ENCODE results near the gene ATXN1.
A peak's percentile ranks its signal among the peaks of the same experiment; 100 is the strongest.

ATXN1 gene

GRCh38 chr6:16305788-16306187, 455.5 kb downstream of the ATXN1 start:
- Histone ChIP-seq H3K18ac (ENCODE audit: low read length) (no peak overlapping the region), H2BK5ac (ENCODE audit: low read length) (no peak overlapping the region), H3K4ac (ENCODE audit: low read depth, low read length) (no peak overlapping the region), H3K79me1 (ENCODE audit: low read length) (no peaks in the 10 kb centered on the region), H4K8ac (ENCODE audit: low read depth, low read length) (no peak overlapping the region), H3K9ac (ENCODE audit: low read length) (peak overlapping the region; percentile 38), H3K36me3 (ENCODE audit: control insufficient read depth, insufficient read depth, low read length) (no peaks in the 10 kb centered on the region), H4K5ac (ENCODE audit: low read length) (no peak overlapping the region), H2BK120ac (ENCODE audit: low read depth, low read length) (no peak overlapping the region), H2AK5ac (ENCODE audit: low read length) (no peak overlapping the region), H3K27me3 (ENCODE audit: insufficient read depth, low read length, poor library complexity) (no peaks in the 10 kb centered on the region), H3K79me2 (ENCODE audit: control insufficient read depth, insufficient read depth, low read length) (no peaks in the 10 kb centered on the region), H3K4me3 (ENCODE audit: low read length) (no peak overlapping the region), H3K27ac (ENCODE audit: low read depth, low read length) (no peak overlapping the region), H2BK15ac (replicated peaks; ENCODE audit: low read depth) (no peak overlapping the region), H3K23ac (ENCODE audit: low read length) (peak overlapping the region; percentile 50), H3K4me2 (ENCODE audit: low read length) (peak overlapping the region; percentile 79), H3K56ac (ENCODE audit: low read length) (peak overlapping the region; percentile 65), H3K4me1 (ENCODE audit: control insufficient read depth, low read depth, low read length) (peaks cover 3% of the 10 kb centered on the region)
- DNase-seq = no peak
- no CpG with 5 or more reads among the region's 19 CpGs for WGBS (ENCODE audit: extremely low coverage, insufficient coverage, low lambda C conversion rate)

GRCh38 chr6:16305246-16305725, 456.0 kb downstream of the ATXN1 start:
- no peak overlapping the region for H2AK5ac ChIP-seq (ENCODE audit: low read length)
- no CpG with 5 or more reads among the region's 7 CpGs for WGBS (ENCODE audit: extremely low coverage, insufficient coverage, low lambda C conversion rate)
- no peaks in the 10 kb centered on the region for H3K79me2 ChIP-seq (ENCODE audit: control insufficient read depth, insufficient read depth, low read length)
- H4K8ac ChIP-seq (ENCODE audit: low read depth, low read length) = no peak overlapping the region
- no peak overlapping the region for H3K4ac ChIP-seq (ENCODE audit: low read depth, low read length)
- H3K4me1 ChIP-seq (ENCODE audit: control insufficient read depth, low read depth, low read length) = peaks cover 3% of the 10 kb centered on the region
- H3K27ac ChIP-seq (ENCODE audit: low read depth, low read length) = no peak overlapping the region
- no peak for DNase-seq
- H3K27me3 ChIP-seq (ENCODE audit: insufficient read depth, low read length, poor library complexity) = no peaks in the 10 kb centered on the region
- H2BK120ac ChIP-seq (ENCODE audit: low read depth, low read length) = no peak overlapping the region
- no peak overlapping the region for H2BK15ac ChIP-seq (replicated peaks; ENCODE audit: low read depth)
- H3K79me1 ChIP-seq (ENCODE audit: low read length) = no peaks in the 10 kb centered on the region
- H3K56ac ChIP-seq (ENCODE audit: low read length) = no peak overlapping the region
- no peak overlapping the region for H3K4me2 ChIP-seq (ENCODE audit: low read length)
- no peak overlapping the region for H3K4me3 ChIP-seq (ENCODE audit: low read length)
- H2BK5ac ChIP-seq (ENCODE audit: low read length) = no peak overlapping the region
- H4K5ac ChIP-seq (ENCODE audit: low read length) = no peak overlapping the region
- H3K23ac ChIP-seq (ENCODE audit: low read length) = no peak overlapping the region
- no peak overlapping the region for H3K18ac ChIP-seq (ENCODE audit: low read length)
- no peaks in the 10 kb centered on the region for H3K36me3 ChIP-seq (ENCODE audit: control insufficient read depth, insufficient read depth, low read length)
- H3K9ac ChIP-seq (ENCODE audit: low read length) = no peak overlapping the region

- Histone ChIP-seq H3K4ac (ENCODE audit: low read depth, low read length) (no peak overlapping the region), H3K4me3 (ENCODE audit: low read length) (no peak overlapping the region)
- no CpG with 5 or more reads among the region's 27 CpGs for WGBS (ENCODE audit: extremely low coverage, insufficient coverage, low lambda C conversion rate)
These were observed 458.3 kb downstream of the ATXN1 start for GRCh38 chr6:16302721-16303552.

GRCh38 chr6:16301511-16301910, 459.7 kb downstream of the ATXN1 start:
- H3K4me1 ChIP-seq (ENCODE audit: control insufficient read depth, low read depth, low read length) = peaks cover 3% of the 10 kb centered on the region
- H3K23ac ChIP-seq (ENCODE audit: low read length) = no peak overlapping the region
- no peaks in the 10 kb centered on the region for H3K27me3 ChIP-seq (ENCODE audit: insufficient read depth, low read length, poor library complexity)
- DNase-seq = peak; percentile 55
- H4K5ac ChIP-seq (ENCODE audit: low read length) = no peak overlapping the region
- H3K9ac ChIP-seq (ENCODE audit: low read length) = no peak overlapping the region
- no peak overlapping the region for H3K56ac ChIP-seq (ENCODE audit: low read length)
- H3K4ac ChIP-seq (ENCODE audit: low read depth, low read length) = no peak overlapping the region
- H2AK5ac ChIP-seq (ENCODE audit: low read length) = no peak overlapping the region
- H3K18ac ChIP-seq (ENCODE audit: low read length) = no peak overlapping the region
- H4K8ac ChIP-seq (ENCODE audit: low read depth, low read length) = no peak overlapping the region
- H2BK5ac ChIP-seq (ENCODE audit: low read length) = no peak overlapping the region
- WGBS (ENCODE audit: extremely low coverage, insufficient coverage, low lambda C conversion rate) = no CpG with 5 or more reads among the region's 7 CpGs
- H2BK15ac ChIP-seq (replicated peaks; ENCODE audit: low read depth) = no peak overlapping the region
- no peak overlapping the region for H3K27ac ChIP-seq (ENCODE audit: low read depth, low read length)
- H3K79me2 ChIP-seq (ENCODE audit: control insufficient read depth, insufficient read depth, low read length) = no peaks in the 10 kb centered on the region
- H3K36me3 ChIP-seq (ENCODE audit: control insufficient read depth, insufficient read depth, low read length) = no peaks in the 10 kb centered on the region
- no peak overlapping the region for H3K4me3 ChIP-seq (ENCODE audit: low read length)
- no peak overlapping the region for H2BK120ac ChIP-seq (ENCODE audit: low read depth, low read length)
- no peaks in the 10 kb centered on the region for H3K79me1 ChIP-seq (ENCODE audit: low read length)
- H3K4me2 ChIP-seq (ENCODE audit: low read length) = no peak overlapping the region

More at GRCh38 chr6:16302721-16303552, 458.3 kb downstream of the ATXN1 start:
- no peaks in the 10 kb centered on the region for H3K79me2 ChIP-seq (ENCODE audit: control insufficient read depth, insufficient read depth, low read length)
- H3K56ac ChIP-seq (ENCODE audit: low read length) = peak overlapping the region; percentile 78
- no peak overlapping the region for H3K18ac ChIP-seq (ENCODE audit: low read length)
- no peaks in the 10 kb centered on the region for H3K79me1 ChIP-seq (ENCODE audit: low read length)
- no peak overlapping the region for H4K8ac ChIP-seq (ENCODE audit: low read depth, low read length)
- no peaks in the 10 kb centered on the region for H3K36me3 ChIP-seq (ENCODE audit: control insufficient read depth, insufficient read depth, low read length)
- no peak overlapping the region for H3K27ac ChIP-seq (ENCODE audit: low read depth, low read length)
- peak; percentile 45 for DNase-seq
- H3K9ac ChIP-seq (ENCODE audit: low read length) = peak overlapping the region; percentile 59
- no peak overlapping the region for H2BK15ac ChIP-seq (replicated peaks; ENCODE audit: low read depth)
- no peaks in the 10 kb centered on the region for H3K27me3 ChIP-seq (ENCODE audit: insufficient read depth, low read length, poor library complexity)
- no peak overlapping the region for H2BK5ac ChIP-seq (ENCODE audit: low read length)
- no peak overlapping the region for H2AK5ac ChIP-seq (ENCODE audit: low read length)
- no peak overlapping the region for H4K5ac ChIP-seq (ENCODE audit: low read length)
- H3K4me1 ChIP-seq (ENCODE audit: control insufficient read depth, low read depth, low read length) = peaks cover 3% of the 10 kb centered on the region
- peak overlapping the region; percentile 68 for H3K4me2 ChIP-seq (ENCODE audit: low read length)
- H2BK120ac ChIP-seq (ENCODE audit: low read depth, low read length) = no peak overlapping the region
- peak overlapping the region; percentile 45 for H3K23ac ChIP-seq (ENCODE audit: low read length)

- Histone ChIP-seq H2BK120ac (ENCODE audit: low read depth, low read length) (no peak overlapping the region), H3K27ac (ENCODE audit: low read depth, low read length) (no peak overlapping the region), H3K36me3 (ENCODE audit: control insufficient read depth, insufficient read depth, low read length) (no peaks in the 10 kb centered on the region), H4K8ac (ENCODE audit: low read depth, low read length) (no peak overlapping the region), H3K18ac (ENCODE audit: low read length) (no peak overlapping the region), H3K79me2 (ENCODE audit: control insufficient read depth, insufficient read depth, low read length) (no peaks in the 10 kb centered on the region), H2AK5ac (ENCODE audit: low read length) (no peak overlapping the region), H3K56ac (ENCODE audit: low read length) (no peak overlapping the region), H3K4me1 (ENCODE audit: control insufficient read depth, low read depth, low read length) (peaks cover 3% of the 10 kb centered on the region), H2BK5ac (ENCODE audit: low read length) (no peak overlapping the region), H3K23ac (ENCODE audit: low read length) (no peak overlapping the region), H3K4ac (ENCODE audit: low read depth, low read length) (no peak overlapping the region), H3K4me3 (ENCODE audit: low read length) (no peak overlapping the region), H4K5ac (ENCODE audit: low read length) (no peak overlapping the region), H3K27me3 (ENCODE audit: insufficient read depth, low read length, poor library complexity) (no peaks in the 10 kb centered on the region), H3K4me2 (ENCODE audit: low read length) (no peak overlapping the region), H3K9ac (ENCODE audit: low read length) (no peak overlapping the region), H3K79me1 (ENCODE audit: low read length) (no peaks in the 10 kb centered on the region), H2BK15ac (replicated peaks; ENCODE audit: low read depth) (no peak overlapping the region)
- no CpG with 5 or more reads among the region's 3 CpGs for WGBS (ENCODE audit: extremely low coverage, insufficient coverage, low lambda C conversion rate)
- DNase-seq = no peak
These were observed 461.4 kb downstream of the ATXN1 start for GRCh38 chr6:16299861-16300260.
